ENCODE measurements around the gene LRRN3.

The LRRN3 gene

GRCh38 chr7:111173990-111174389, 83.1 kb downstream of the LRRN3 start:
- H3K27me3 ChIP-seq (ENCODE audit: insufficient read depth, poor library complexity, severe bottlenecking): no peaks in the 10 kb centered on the region
- DNase-seq (ENCODE audit: low read depth in 1 of 2, low spot score in 1 of 2): no peak
- no peak overlapping the region for H3K4me3 ChIP-seq (replicated peaks; ENCODE audit: insufficient read depth, low read length)
- no peak overlapping the region for H3K27ac ChIP-seq (replicated peaks)
- TF ChIP-seq GABPA (IDR thresholded peaks at IDR 0.05; ENCODE audit: low read depth) (no peak), POLR2AphosphoS5 (IDR thresholded peaks at IDR 0.05; ENCODE audit: low read depth) (no peak), SPI1 (IDR thresholded peaks at IDR 0.05; ENCODE audit: borderline replicate concordance, low read depth) (no peak), CTCF (IDR thresholded peaks at IDR 0.05; ENCODE audit: insufficient read depth, low read length) (no peak)
- TF ChIP-seq, protein P1, sequence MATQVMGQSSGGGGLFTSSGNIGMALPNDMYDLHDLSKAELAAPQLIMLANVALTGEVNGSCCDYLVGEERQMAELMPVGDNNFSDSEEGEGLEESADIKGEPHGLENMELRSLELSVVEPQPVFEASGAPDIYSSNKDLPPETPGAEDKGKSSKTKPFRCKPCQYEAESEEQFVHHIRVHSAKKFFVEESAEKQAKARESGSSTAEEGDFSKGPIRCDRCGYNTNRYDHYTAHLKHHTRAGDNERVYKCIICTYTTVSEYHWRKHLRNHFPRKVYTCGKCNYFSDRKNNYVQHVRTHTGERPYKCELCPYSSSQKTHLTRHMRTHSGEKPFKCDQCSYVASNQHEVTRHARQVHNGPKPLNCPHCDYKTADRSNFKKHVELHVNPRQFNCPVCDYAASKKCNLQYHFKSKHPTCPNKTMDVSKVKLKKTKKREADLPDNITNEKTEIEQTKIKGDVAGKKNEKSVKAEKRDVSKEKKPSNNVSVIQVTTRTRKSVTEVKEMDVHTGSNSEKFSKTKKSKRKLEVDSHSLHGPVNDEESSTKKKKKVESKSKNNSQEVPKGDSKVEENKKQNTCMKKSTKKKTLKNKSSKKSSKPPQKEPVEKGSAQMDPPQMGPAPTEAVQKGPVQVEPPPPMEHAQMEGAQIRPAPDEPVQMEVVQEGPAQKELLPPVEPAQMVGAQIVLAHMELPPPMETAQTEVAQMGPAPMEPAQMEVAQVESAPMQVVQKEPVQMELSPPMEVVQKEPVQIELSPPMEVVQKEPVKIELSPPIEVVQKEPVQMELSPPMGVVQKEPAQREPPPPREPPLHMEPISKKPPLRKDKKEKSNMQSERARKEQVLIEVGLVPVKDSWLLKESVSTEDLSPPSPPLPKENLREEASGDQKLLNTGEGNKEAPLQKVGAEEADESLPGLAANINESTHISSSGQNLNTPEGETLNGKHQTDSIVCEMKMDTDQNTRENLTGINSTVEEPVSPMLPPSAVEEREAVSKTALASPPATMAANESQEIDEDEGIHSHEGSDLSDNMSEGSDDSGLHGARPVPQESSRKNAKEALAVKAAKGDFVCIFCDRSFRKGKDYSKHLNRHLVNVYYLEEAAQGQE (IDR thresholded peaks at IDR 0.05; ENCODE audit: insufficient replicate concordance, low read depth): no peak

DNA sequence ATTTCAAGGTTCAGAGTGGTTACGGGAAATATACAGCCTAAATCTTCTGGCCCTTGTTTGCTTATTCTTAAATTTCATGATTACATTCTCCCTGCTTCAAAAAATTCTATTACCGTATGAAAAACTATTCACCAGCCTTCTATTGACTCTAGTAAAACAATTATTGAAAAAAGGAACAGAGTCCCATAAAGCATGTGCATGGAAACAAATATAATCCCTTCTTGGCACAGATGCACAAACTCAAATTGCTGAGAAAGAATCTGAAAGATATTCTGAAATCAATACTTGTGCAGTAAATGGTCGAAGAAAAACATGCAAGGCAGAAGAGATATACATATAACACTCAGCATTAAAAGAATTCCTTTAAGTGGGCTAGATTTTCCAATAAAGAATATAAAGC, 83.6 kb downstream of the LRRN3 start:
- H3K27ac ChIP-seq (replicated peaks): no peak overlapping the region
- no peak overlapping the region for H3K4me3 ChIP-seq (replicated peaks; ENCODE audit: insufficient read depth, low read length)
- no peak for DNase-seq (ENCODE audit: low read depth in 1 of 2, low spot score in 1 of 2)
- H3K27me3 ChIP-seq (ENCODE audit: insufficient read depth, poor library complexity, severe bottlenecking): no peaks in the 10 kb centered on the region
- TF ChIP-seq GABPA (IDR thresholded peaks at IDR 0.05; ENCODE audit: low read depth) (no peak), CTCF (IDR thresholded peaks at IDR 0.05; ENCODE audit: insufficient read depth, low read length) (no peak), SPI1 (IDR thresholded peaks at IDR 0.05; ENCODE audit: borderline replicate concordance, low read depth) (no peak), POLR2AphosphoS5 (IDR thresholded peaks at IDR 0.05; ENCODE audit: low read depth) (no peak)
- TF ChIP-seq, protein P1 (IDR thresholded peaks at IDR 0.05; ENCODE audit: insufficient replicate concordance, low read depth): no peak

Measured in HL-60 (cell line).